Stimulated activated CD8-positive, alpha-beta memory T cell treated with anti-CD3 and anti-CD28 coated beads, Interleukin-15, amount 100 ng/mL, for 48 hours (primary cell): ENCODE measurements around the gene ERICH6B.
"Not testable (repeated sequence)": the region's sequence is repeated elsewhere in the genome, so short reads cannot be mapped to it uniquely, and the experiment has no call there.

ENCODE experiments used
- DNase-seq, 2 donors: peaks; one replicate each; pipeline ENCODE4 v3.0.0-alpha.2; 2020; ENCODE audit warnings: low read depth in 2 of 2

ERICH6B gene

GRCh38 chr13:45615501-45616101 lies at the start of gene ERICH6B:
Gene ERICH6B, minus strand, starts transcription at chr13:45615739. Its CDS starts 18,734 bp downstream, at chr13:45597005.
- no peak for DNase-seq

GRCh38 chr13:45662903-45663302 lies 47.4 kb upstream of the ERICH6B start:
- not testable (repeated sequence) for DNase-seq

DNA sequence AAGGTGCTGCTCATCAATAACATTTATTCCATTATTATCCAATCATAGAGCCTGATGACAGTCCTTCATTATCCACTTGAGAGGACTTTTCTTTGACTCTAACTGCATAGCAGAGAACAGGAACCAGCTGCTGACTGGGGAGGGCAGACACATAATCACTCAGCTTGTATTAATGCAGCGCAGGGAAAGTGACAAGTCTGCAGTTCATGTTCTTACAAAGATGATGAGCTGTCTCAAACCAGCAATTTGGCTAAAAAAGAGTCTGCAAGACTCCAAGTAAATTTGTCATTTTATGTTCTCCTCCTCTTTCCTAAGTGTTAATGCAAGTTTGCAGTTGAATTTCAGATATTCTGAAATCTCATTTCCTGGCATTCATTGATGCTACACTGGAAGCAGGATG lies 46.6 kb upstream of the ERICH6B start:
- DNase-seq = no peak

GRCh38 chr13:45660458-45660857 lies 44.9 kb upstream of the ERICH6B start:
- not testable (repeated sequence) for DNase-seq

DNA sequence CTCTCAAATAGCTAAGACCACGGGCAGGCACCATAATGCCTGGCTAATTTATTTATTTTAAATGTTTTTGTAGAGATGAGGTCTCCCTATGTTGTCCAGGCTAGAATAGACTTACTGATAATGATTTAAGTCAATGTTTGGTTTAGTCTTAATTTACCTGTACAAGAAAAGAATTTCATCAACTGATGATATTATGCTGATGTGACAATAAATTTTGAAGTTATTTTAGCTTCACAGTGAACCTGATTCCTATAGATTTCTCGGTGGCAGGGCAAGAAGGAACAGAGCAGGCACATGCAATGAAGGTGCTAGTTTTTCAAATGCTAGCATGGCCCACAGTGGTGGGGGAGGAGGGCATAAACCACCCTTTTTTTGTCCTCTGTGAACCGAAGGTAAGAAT lies 44.0 kb upstream of the ERICH6B start:
- no peak for DNase-seq

- no peak for DNase-seq
These were observed 43.2 kb upstream of the ERICH6B start for GRCh38 chr13:45658586-45659235.

DNA sequence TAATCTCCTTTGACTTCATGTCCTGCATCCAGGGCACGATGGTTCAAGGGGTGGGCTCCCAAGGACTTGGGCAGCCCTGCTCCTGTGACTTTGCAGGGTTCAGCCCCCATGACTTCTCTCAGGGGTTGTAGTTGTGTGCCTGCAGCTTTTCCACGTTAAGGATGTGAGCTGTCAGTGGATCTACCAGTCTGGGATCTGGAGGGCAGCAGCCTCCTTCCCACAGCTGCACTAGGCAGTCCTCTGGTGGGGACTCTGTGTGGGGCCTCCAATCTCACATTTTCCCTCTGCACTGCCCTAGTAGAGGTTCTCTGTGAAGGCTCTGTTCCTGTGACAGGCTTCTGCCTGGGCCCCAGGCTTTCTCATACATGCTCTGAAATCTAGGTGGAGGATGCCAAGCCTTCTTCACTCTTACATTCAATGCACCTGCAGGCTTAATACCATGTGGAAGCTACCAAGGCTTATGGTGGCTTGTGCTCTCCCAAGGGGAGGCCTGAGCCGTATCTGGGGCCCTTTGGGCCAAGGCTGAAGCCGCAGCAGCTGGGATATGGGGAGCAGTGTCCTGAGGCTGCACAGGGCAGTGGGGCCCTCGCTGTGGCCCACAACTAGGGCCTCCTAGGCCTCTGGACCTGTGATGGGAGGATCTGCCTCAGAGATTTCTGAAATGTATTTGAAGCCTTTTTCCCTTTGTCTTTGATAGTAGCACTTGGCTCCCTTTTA lies 39.3 kb upstream of the ERICH6B start:
- DNase-seq = no peak

- DNase-seq = not testable (repeated sequence)
These were observed 29.7 kb upstream of the ERICH6B start for GRCh38 chr13:45645263-45645662.

GRCh38 chr13:45642159-45642558 lies 26.6 kb upstream of the ERICH6B start:
- not testable (repeated sequence) for DNase-seq

DNA sequence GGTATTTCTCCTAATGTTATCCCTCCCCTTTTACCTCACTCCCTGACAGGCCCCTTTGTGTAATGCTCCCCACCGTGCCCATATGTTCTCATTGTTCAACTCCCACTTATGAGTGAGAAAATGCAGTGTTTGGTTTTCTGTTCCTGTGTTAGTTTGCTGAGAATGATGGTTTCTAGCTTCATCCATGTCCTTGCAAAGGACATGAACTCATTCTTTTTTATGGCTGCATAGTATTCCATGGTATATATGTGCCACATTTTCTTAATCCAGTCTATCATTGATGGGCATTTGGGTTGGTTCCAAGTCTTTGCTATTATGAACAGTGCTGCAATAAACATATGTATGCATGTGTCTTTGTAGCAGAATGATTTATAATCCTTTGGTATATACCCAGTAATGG lies 19.8 kb upstream of the ERICH6B start:
- DNase-seq = not testable (repeated sequence)

- DNase-seq = no peak
These were observed 15.3 kb upstream of the ERICH6B start for GRCh38 chr13:45630791-45631190.

DNA sequence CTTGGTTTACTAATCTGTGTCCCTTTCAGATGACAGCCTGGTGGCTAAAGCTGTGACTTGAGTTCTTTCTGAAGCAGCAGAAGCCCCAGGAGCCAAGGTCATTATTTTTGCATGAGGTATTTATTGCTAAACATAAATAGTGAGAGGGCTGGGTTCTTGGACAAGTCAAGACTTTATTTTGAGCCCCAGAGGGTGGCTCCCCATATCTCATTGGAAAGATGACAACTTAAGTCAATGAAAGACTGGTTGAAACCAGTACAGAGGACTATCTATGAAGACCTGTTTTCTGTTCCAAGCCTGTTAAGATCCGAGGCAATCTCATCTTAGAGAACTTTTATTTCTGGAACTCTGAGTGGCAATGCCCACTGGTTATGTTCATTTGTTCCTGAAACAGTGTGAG lies 14.4 kb upstream of the ERICH6B start:
- DNase-seq = no peak

DNA sequence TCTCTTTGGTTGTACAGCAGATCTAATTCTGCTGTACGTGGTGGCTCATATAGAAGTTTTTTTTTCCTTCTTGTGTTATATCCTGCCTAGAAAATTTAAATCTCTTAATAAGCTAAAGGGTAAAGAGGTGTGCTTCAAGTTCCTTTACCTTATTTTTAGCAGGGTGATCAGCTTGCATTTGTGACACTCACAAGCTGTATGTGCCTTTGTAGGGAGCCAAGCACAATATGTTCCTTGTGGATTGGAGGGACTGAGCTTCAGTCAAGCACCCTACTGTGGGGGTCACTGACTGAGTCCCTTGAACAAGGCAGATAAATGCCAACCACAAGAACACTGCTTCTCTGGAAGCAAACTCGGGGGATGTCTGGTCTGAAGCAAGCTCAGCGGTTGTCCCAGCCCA lies 12.6 kb upstream of the ERICH6B start:
- DNase-seq = no peak

GRCh38 chr13:45627656-45628055 lies 12.1 kb upstream of the ERICH6B start:
- no peak for DNase-seq

- DNase-seq = no peak
These were observed 11.3 kb upstream of the ERICH6B start for GRCh38 chr13:45626731-45627374.

DNA sequence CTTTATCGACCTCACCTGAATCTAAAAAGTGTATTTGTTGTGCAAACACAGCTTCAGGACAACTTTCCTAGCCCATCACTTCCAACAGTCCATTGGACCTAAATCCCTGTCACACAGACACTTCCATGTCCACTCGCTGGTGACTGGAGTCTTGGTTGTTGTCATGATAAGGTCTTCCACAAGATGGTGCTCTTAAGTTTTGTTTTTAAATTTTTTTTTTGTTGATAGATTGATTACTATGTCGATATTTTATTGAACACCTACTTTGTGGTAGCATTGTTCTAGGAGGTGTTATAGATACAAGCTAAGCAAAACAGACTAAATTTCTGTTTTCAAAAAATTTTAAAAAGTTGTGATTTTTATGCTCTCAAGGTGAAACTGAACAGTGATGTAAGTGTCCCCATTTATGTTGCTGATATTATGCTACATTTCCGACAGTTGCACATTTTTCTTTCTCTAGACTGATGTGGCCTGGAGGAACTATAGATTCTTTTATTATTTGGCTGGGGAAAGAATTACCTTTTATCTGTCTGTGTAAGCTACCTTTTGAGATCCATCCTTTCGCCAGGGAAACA lies 8.1 kb upstream of the ERICH6B start:
- DNase-seq = no peak

DNA sequence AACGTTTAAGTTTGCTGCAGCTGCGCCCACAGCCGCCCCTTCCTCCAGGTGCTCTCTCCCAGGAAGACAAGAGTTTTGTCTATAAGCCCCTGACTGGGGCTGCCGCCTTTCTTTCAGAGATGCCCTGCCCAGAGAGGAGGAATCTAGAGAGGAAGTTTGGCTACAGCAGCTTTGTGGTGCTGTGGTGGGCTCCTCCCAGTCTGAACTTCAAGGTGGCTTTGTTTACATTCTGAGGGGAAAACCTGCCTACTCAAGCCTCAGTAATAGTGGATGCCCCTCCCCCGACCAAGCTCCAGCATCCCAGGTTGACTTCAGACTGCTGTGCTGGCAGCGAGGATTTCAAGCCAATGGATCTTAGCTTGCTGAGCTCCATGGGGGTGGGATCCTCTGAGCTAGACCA lies 6.4 kb upstream of the ERICH6B start:
- DNase-seq = no peak

DNA sequence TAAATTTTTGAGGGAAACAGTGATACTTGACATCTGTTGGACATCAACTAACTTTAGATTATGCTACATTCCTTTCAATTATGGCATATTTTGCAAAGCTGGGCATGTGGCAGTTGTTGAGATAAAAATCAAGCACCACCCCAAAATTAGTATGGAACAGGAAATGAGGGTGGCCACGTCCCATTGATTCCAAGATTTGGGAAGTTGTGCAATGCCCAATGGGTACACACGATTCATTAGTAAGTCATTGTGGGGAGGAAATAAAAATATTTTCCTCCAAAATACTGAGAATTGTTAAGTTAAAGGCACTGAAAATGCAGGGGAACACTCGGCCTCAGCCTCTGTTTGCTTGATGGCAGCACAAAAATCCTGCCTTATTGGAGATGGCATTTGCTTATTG lies 7.6 kb downstream of the ERICH6B start:
- no peak for DNase-seq

DNA sequence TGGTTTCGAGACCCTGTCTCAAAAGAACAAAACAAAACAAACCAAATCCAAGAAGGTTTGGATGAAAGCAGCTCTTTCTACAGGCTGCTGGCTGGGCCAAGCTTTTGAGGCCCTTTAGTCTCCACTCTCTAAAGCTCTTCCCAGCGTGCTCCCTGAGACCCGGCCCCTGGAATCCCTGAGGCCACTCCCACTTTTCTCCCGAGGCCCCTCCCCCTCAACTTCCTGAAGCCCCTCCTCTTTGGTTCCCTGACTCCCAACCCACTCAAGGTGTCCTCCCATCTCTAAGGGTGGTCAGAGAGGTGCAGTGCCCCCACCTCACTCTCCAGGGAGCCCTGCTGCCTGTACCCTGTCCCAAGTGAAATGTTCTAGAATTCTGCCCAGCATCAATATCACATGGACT lies 10.6 kb downstream of the ERICH6B start:
- DNase-seq = no peak

DNA sequence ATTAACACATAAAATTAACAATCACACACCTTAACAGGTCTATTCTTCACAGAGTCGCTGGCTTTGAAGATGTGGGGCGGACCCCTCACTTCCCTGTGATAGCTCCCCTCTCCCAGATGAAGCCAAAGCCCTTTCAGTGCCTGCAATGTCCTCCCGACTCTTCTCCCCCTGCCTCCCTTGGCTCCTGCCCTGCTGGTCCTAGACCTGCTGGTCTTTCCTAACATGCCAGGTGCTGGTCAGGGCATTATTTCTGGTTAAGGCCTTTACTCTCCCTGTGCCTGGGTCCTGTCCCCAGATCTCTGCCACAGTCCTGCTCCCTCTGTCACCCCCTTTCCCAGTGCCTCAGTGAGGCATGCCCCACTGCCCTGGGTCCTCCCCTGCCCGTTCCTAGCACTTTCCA lies 12.2 kb downstream of the ERICH6B start:
- no peak for DNase-seq

GRCh38 chr13:45602183-45603170 lies 13.1 kb downstream of the ERICH6B start:
- DNase-seq = no peak
